Heart left ventricle (tissue), 16 donors: ENCODE data around the gene TRAF7. TPM values are rescaled to one million over a fixed set of nuclear protein-coding genes. Genes with fewer than 3 reads are reported as not detected.
A peak's percentile ranks its signal among the peaks of the same experiment; 100 is the strongest.

Experiments used
- ATAC-seq, 4 donors: fragments of 200-7000 bp; cut with Tn5 transposase; one replicate each; pipeline ENCODE4 v1.9.1; 2020 to 2022; ENCODE audit warnings: moderate library complexity in 4 of 4, mild to moderate bottlenecking in 3 of 4, moderate number of reproducible peaks in 1 of 4
- DNase-seq, 5 donors: peaks; one replicate each; pipeline ENCODE4 v3.0.0-alpha.2; 2020
- H3K27ac ChIP-seq, 12 donors: fragments of 200-600 bp; sonication (generic) in 4 of 12; one replicate each; pipeline versions ENCODE4 v1.5.0 to v1.8.0; 2016 to 2022; ENCODE audit warnings: mild to moderate bottlenecking in 2 of 12
- H3K27me3 ChIP-seq, 9 donors: fragments of 200-600 bp; sonication (generic) in 2 of 9; one replicate each; pipeline versions ENCODE4 v1.5.1 to v1.8.0; 2016 to 2022; ENCODE audit warnings: mild to moderate bottlenecking in 3 of 9
- H3K36me3 ChIP-seq, 9 donors: fragments of 200-600 bp; sonication (generic) in 2 of 9; one replicate each; pipeline versions ENCODE4 v1.5.0 to v1.8.0; 2018 to 2022; ENCODE audit warnings: mild to moderate bottlenecking in 2 of 9
- H3K4me1 ChIP-seq, 12 donors: fragments of 200-600 bp; sonication (generic) in 4 of 12; one replicate each; pipeline versions ENCODE4 v1.5.0 to v1.8.0; 2016 to 2022; ENCODE audit warnings: mild to moderate bottlenecking in 3 of 12
- H3K4me3 ChIP-seq, 12 donors: fragments of 200-600 bp; sonication (generic) in 4 of 12; one replicate each; pipeline versions ENCODE4 v1.5.0 to v1.8.0; 2017 to 2022; ENCODE audit warnings: mild to moderate bottlenecking in 9 of 12, moderate library complexity in 4 of 12
- H3K9me3 ChIP-seq, 12 donors: fragments of 200-600 bp; sonication (generic) in 4 of 12; one replicate each; pipeline versions ENCODE4 v1.5.0 to v1.8.0; 2016 to 2022; ENCODE audit warnings: mild to moderate bottlenecking in 1 of 12
- POLR2A ChIP-seq, 2 donors: fragments of 450-650 bp; IDR thresholded peaks; one replicate each; pipeline ENCODE4 v1.6.1; 2017; ENCODE audit warnings: antibody characterized with exemption in 2 of 2, mild to moderate bottlenecking in 2 of 2, moderate library complexity in 2 of 2
- WGBS, 4 donors: extraction: QIAGEN DNeasy Blood & Tissue Kit in 2 of 4; methylation state at CpG; one replicate each; pipeline versions ENCODE4 v1.1.5 to v1.1.7; 2013 to 2018; 5-methylcytosine and 5-hydroxymethylcytosine counted together
- intact Hi-C, 10 donors: fragments of 100-400 bp; cut with DNase I; formaldehyde crosslinking; loops; one replicate each; pipeline versions ENCODE4 v1.11.1 to v1.14.2; 2022
- polyA plus RNA-seq, 2 donors: library from polyadenylated mRNA; stranded (reverse); fragments of 200-250 nt; gene quantifications; one replicate each; pipeline ENCODE4 v1.2.3, GENCODE V29; 2013
- total RNA-seq, 9 donors: library from RNA; depleted of rRNA in 2 of 9; stranded (reverse); fragments of >200 nt in 2 of 9; fragmentation: NEBNext Ultra II Directional in 3 of 9; extraction: Animal tissue kit (Norgen Biotek cat#: 25700) in 3 of 9; gene quantifications; one replicate each; pipeline versions ENCODE4 v1.1.0 to v1.2.4, GENCODE V29; 2016 to 2023
- TF ChIP-seq, protein P1 (sequence below), 12 donors: fragments of 200-600 bp; sonication (generic) in 4 of 12; IDR thresholded peaks; one replicate each; pipeline versions ENCODE4 v1.5.0 to v1.8.0; 2018 to 2022; ENCODE audit warnings: antibody characterized with exemption in 12 of 12, mild to moderate bottlenecking in 5 of 12
- donor health status: ischemic (EF 13 %, LVEDD 7.1; RV severe dilation, severe dysfunction).
- donor health status: healthy with polysubstance abuse.
- donor health status: DM: no; HTN: yes; CAD: no.
- donor health status: DM: no; HTN: no; CAD: no.
- donor health status: ischemic (EF 25% LVEDD 6.9; RV normal size, moderate dysfunction).
- donor health status: ischemic (EF 25% LVEDD 5.7; RV mildly dilated, moderate dysfunction).
- donor health status: healthy.
- donor health status: DM: yes; HTN: yes; CAD: no.
- donor health status: ischemic (EF 35%, LVEDD 5.7; RV mildly dilated, moderate dysfunction).
- donor health status: nonischemic (EF 11% LVEDD 7.7; RV severe dilation, severe dysfunction).
- donor health status: DM: yes; HTN: yes; CAD: no.
- donor health status: PGD.
- donor health status: ischemic (EF 29% LVEDD 5.4; RV normal size, mild dysfunction).
- donor health status: nonischemic (EF 23%, LVEDD 6.1; RV moderate dilation, normal function).

The TRAF7 gene
- total and polyA plus RNA-seq, 11 donors: 12.2 to 40.2 (median 27.0) TPM

GRCh38 chr16:2210386-2211365, 55.1 kb downstream of the TRAF7 start, which contains the start of gene BRICD5:
Gene BRICD5 (minus strand): TSS chr16:2210863. CDS start chr16:2210833, 30 bp downstream.
- no peak for ATAC-seq
- H3K36me3 ChIP-seq: peaks cover 0 to 46% (median 32%) of the 10 kb centered on the region in 9 donors
- no peak for DNase-seq
- WGBS, 4 donors: 52 to 69% (median 67%) methylated on average over 14 to 24 of the region's 24 CpGs
- peak within 1 kb of the TSS in 11 of 12 donors; percentile 69 to 94 (median 88) for H3K27ac ChIP-seq
- no peak within 1 kb of the TSS for H3K4me3 ChIP-seq
- TF ChIP-seq POLR2A (IDR thresholded peaks at IDR 0.05): no peak
- TF ChIP-seq, protein P1, sequence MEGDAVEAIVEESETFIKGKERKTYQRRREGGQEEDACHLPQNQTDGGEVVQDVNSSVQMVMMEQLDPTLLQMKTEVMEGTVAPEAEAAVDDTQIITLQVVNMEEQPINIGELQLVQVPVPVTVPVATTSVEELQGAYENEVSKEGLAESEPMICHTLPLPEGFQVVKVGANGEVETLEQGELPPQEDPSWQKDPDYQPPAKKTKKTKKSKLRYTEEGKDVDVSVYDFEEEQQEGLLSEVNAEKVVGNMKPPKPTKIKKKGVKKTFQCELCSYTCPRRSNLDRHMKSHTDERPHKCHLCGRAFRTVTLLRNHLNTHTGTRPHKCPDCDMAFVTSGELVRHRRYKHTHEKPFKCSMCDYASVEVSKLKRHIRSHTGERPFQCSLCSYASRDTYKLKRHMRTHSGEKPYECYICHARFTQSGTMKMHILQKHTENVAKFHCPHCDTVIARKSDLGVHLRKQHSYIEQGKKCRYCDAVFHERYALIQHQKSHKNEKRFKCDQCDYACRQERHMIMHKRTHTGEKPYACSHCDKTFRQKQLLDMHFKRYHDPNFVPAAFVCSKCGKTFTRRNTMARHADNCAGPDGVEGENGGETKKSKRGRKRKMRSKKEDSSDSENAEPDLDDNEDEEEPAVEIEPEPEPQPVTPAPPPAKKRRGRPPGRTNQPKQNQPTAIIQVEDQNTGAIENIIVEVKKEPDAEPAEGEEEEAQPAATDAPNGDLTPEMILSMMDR (IDR thresholded peaks at IDR 0.05): no peak
- intact Hi-C loops: loop anchor here in 1 of 10 donors (10.0 kb wide), 1 partner anchor 56 kb away; the partner anchor contains the start of gene TRAF7
- H3K4me1 ChIP-seq: peaks cover 14 to 67% (median 37%) of the 10 kb centered on the region in 12 donors
- H3K27me3 ChIP-seq: no peaks in the 10 kb centered on the region
- no peaks in the 10 kb centered on the region for H3K9me3 ChIP-seq

- ATAC-seq: peak in 2 of 4 donors; percentile 4 to 6
- peak overlapping the region in 5 of 12 donors; percentile 64 to 97 (median 87) for H3K4me3 ChIP-seq
- WGBS, 4 donors: 40 to 67% (median 64%) methylated on average over 5 to 11 of the region's 11 CpGs
- H3K9me3 ChIP-seq: no peaks in the 10 kb centered on the region
- intact Hi-C loops: loop anchor here in 1 of 10 donors (10.0 kb wide), 1 partner anchor 57 kb away; the partner anchor contains the start of gene TRAF7
- TF ChIP-seq POLR2A (IDR thresholded peaks at IDR 0.05): no peak
- TF ChIP-seq, protein P1 (IDR thresholded peaks at IDR 0.05): no peak
- peaks cover 14 to 58% (median 29%) of the 10 kb centered on the region in 12 donors for H3K4me1 ChIP-seq
- H3K27me3 ChIP-seq: no peaks in the 10 kb centered on the region
- peaks cover 0 to 41% (median 32%) of the 10 kb centered on the region in 9 donors for H3K36me3 ChIP-seq
- H3K27ac ChIP-seq: peak overlapping the region in 11 of 12 donors; percentile 69 to 94 (median 88)
- no peak for DNase-seq
Observed at GRCh38 chr16:2211923-2212347, 56.4 kb downstream of the TRAF7 start.

DNA sequence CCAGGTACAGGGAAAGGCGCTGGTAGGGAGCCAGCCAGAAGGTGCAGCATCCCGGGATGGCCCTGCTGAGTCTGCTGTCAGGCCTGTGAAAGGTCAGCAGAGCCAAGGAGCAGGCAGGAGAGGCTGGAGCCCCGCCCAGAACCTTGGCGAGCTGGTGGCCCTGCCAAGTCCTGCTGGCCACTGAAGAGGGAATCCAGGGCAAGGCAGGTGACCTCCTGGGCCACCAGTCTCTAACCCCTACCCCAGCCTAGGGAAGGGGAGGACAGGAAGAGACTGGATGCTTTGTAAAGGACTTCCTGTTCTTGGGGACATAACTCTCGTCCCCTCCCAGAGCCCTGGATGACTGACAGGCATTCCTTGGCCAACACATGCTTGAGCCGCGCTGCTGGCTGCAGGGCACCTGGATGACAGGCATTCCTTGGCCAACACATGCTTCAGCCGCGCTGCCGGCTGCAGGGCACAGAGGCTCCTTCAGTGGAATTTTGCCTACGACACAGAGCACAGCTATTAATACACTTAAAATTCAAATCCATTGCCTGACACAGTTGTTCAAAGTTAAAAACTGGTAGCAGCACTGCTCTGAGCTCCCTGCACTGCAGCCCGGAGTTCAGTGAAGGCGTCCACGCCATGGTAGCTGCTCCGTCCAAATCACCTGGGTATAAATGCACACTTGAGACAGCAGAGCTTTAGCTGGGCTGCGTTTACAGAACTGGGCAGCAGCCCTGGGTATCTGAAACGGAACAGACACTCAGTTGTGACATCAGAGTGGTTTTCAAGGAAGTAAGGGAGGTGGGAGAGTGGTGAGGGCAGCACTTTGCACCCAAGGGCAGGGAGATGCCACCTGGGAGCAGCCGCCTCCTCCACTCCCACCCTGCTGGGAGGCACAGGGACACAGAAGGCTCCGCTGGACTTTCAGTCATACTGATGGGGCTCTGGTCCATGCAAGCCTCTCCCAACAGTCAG, 57.1 kb downstream of the TRAF7 start:
- Histone ChIP-seq H3K4me3 (peak overlapping the region; percentile 64 to 99 (median 88)), H3K9me3 (no peaks in the 10 kb centered on the region), H3K27ac (peak overlapping the region in 11 of 12 donors; percentile 69 to 94 (median 88)), H3K36me3 (peaks cover 0 to 34% (median 25%) of the 10 kb centered on the region in 9 donors), H3K4me1 (peaks cover 14 to 58% (median 29%) of the 10 kb centered on the region in 12 donors), H3K27me3 (no peaks in the 10 kb centered on the region)
- ATAC-seq (peak; percentile 2 to 41 (median 35)), DNase-seq (peak in 3 of 5 donors; percentile 70 to 83 (median 80))
- intact Hi-C loops: loop anchor here in 1 of 10 donors (10.0 kb wide), 1 partner anchor 58 kb away; the partner anchor contains the start of gene TRAF7
- peak in 1 of 2 donors; percentile 37 for TF ChIP-seq POLR2A (IDR thresholded peaks at IDR 0.05)
- TF ChIP-seq, protein P1 (IDR thresholded peaks at IDR 0.05): no peak
- 40 to 45% (median 44%) methylated on average over 18 to 19 of the region's 19 CpGs for WGBS, 4 donors
